ENCODE measurements around the gene CC2D1A.

CC2D1A gene

DNA sequence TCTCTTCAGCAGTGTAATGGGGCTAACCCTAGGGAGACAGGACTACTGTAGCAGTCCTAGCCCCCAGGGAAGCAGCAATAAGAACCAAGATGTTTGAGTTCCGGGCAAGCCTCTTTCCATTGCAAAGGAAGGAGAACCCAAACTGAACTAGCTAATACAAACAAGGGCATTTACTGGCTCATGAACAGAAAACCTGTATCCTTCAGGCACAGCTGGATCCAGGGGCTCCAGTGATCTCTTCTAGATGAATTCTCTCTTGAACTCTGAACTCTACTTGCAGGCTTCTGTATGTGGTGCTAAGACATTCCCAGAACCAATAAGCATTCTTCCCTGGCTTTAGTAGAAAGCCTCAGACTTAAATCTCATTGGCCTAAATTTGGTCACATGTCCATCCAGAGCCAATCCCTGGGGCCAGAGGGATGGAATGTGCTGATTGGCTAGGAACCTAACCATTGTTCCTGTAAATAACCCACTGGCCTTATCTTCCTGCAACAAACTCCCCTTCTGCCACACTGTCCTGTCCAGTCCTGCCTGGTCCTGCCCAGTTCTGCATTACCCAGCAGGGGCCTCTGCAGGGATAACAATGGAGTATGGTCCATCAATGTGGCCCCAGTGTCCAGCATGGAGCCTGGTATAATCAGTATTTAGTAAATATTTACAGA, 36.2 kb downstream of the CC2D1A start:
- DNase-seq: no peak

DNA sequence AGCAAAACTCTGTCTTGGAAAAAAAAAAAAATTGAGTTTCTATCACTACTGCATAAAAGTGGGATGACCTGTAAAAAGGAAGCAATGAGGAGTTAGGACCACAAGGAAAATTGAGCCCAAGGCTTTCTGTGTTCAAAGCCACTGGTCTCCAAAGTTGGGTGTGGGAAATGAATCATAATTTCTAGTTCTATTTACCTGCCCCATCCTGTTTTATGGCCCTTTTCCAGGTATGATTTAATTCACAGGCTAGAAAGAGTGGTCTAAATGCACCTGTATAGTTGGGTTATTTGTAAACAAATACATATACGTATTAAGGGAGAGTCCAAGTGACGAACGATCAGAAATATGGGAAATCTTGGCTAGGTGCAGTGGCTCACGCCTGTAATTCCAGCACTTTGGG, 40.4 kb downstream of the CC2D1A start:
- DNase-seq: no peak

DNA sequence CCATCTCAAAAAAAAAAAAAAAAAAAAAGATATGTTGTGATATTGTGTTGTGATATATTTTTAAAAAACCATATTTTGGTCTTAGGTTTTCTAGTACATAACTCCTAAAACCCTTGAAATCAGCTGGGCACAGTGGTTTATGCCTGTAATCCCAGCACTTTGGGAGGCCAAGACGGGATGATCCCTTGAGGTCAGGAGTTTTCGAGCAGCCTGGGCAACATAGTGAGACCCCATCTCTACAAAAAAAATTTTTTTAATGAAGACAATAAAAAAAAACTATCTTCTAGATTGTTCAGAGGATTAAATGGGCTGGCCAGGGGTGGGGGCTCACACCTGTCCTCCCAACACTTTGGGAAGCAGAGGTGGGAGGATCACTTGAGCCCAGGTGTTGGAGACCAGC, 45.0 kb downstream of the CC2D1A start:
- no peak for DNase-seq

DNA sequence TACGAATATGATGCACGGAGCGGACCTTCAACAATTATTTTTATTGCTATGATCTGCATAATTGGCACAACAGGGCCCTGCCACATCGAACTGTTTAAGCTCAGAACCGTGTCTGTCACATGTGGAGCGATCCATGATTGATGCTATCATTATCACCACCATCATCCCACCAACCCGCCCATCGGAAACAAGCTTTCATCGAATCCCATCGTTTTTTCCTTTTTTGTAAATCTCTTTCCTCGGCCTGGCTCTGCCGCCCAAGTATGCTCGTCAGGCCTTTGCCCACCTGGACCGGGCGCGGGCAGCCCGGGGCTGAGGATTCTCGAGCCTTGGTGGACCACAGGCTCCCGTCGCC, 45.8 kb downstream of the CC2D1A start:
- no peak for DNase-seq

DNA sequence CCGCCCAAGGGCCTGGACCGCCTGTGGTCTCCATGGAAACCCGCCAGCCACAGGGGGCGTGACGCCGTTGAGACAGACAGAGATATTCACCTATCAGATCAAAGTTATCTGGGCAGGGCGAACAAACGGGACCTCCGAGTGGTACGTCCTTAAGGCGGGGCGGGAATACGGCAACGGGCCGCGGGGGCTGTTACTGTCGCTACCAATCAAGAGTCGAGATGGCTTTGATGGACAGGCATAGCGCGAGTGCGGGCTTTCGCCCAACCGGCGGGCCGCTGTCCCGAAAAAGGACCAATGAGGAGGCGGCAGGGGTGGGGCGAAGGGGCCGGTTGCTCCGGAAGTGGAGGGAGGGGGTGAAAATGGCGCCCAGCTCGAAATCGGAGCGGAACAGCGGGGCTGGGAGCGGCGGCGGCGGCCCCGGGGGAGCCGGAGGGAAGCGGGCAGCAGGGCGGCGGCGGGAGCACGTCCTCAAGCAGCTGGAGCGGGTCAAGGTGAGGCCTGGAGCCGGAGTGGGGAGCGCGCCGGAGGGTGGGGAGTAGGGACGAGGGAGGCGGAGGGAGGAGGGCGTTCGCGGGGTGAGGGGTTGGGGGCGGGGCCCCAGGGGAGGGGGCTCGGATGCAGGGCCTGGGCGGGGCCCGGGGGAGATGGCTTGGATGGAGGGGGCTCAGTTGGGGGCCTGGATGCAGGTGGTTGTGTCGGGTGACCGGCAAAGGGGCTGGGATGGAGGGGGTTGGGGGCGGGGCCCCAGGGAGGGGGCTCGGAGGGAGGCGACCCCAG, 46.3 kb downstream of the CC2D1A start, which contains the start of gene DCAF15:
Gene DCAF15 (plus strand): TSS at position 356 of the 777 bp plus-strand sequence. CDS start 4 bp downstream, at position 360.
- peak; percentile 100 for DNase-seq

DNA sequence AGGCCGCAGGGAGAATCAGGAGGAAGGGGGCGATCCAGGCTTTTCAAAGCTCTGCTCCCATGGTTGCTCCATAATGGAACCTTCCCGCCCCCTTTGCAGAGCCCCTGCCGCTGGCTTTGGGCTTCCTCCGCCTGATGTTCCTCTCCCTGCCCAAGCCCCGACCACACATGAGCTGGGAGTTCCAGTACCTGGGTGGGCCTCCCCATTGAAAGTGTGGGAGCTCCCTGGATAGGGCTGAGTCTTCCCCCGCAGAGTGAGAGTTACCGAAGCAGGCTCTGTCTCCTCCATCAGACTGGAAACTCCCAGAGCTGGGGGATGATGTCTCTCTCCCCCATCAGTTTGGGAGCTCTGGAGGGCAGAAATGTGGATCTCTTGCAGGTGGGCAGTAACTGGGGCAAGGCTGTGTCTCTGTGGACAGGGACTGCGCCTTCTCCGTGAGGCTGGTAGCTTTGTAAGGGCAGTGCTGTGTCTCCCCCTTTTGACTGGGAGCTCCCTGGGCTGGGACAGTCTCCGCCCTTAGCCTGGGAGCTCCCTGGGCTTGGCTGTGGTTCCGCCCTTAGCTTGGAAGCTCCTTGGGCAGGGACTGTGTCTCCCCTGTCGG, 47.0 kb downstream of the CC2D1A start:
- peak; percentile 71 for DNase-seq

DNA sequence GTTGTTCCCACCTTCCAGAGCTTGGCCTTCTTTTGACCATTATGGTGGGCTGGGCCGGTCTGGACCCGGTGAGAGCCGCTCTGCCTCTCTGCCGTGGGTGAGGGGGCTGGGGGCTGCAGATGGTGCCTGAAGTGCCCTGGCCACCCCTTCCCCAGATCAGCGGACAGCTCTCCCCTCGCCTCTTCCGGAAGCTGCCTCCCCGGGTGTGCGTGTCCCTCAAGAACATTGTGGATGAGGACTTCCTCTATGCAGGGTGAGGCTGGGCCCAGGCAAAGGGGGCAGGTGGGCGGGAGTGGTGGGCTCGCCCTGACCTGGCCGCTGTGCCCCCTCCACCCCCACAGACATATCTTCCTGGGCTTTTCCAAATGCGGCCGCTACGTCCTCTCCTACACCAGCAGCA, 48.2 kb downstream of the CC2D1A start:
- no peak for DNase-seq

DNA sequence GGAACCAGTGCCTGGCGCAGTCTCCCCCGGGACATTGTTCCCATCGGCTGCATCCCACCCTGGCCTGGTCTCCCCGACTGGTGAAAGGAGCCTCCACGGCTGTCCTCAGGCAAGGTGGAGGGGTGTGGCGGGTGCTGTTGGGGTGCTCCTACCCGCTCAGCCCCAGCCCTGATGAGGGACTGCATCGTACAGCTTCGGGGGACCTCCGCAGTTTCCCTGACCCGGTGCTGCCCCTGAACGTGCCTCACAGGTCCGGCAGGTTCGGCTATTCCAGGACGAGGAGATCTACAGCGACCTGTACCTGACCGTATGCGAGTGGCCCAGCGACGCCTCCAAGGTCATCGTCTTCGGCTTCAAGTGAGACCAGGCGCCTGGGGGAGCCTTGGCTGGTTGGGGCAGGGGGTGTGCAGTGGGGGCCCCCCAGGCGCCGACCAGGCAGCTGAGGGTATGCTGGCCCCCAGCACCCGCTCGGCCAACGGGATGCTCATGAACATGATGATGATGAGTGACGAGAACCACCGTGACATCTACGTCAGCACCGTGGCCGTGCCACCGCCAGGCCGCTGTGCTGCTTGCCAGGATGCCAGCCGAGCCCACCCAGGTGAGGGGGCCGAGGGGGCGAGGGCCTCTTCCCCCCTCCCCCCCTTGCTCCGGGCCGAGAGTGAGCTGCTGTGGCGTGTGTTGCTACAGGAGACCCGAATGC, 49.8 kb downstream of the CC2D1A start:
- DNase-seq: no peak

DNA sequence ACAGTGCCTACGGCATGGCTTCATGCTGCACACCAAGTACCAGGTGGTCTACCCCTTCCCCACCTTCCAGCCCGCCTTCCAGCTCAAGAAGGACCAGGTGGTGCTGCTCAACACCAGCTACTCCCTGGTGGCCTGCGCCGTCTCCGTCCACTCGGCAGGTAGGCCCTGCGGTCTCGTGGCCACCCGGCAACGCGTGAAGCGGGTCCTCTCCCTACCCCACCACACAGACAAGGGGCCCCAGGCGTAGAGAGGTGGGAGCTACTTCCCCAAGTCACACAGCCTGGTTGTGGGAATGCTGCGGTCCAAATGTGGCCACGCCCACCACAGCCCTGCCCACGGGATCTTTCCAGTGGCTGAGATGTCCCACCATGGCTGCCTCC, 50.4 kb downstream of the CC2D1A start:
- no peak for DNase-seq

DNA sequence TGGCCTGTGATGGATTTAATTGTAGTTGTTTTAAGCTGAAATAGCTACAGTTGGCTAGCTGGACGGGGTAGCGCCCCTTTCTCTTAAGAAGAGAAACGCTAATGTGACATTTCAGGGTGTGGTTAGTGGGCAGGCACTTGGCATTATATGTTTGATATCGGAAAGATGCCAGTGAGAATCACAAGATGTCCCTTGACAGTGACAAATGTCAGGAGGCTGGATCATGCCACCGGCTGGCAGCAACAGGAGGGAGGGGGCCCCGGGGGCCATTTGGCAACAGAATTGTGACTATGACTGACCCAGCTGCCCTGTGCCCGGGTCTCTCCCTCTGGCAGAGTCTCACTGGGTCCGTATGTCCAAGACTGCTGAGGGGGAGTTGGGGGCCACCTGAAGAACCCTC, 51.0 kb downstream of the CC2D1A start:
- no peak for DNase-seq

DNA sequence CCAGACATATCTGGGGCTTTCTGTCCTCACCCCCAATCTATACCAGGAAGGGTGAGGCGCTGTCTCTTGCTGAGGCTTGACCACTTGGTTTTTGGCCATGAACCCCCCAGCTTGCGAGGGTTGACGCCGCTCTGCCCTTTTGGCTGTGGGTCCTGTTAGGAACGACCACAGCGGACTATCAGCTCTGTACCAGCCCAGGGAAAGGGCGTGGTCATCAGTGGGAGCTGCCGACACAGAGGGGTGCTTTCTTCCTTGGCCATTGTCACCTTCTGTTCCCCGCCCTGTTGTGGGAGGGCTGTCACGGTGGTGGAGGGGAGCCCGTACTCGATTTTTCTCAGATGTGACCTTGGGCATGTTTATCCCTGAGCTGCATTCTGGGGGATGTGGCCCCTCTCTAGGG, 52.0 kb downstream of the CC2D1A start:
- no peak for DNase-seq

DNA sequence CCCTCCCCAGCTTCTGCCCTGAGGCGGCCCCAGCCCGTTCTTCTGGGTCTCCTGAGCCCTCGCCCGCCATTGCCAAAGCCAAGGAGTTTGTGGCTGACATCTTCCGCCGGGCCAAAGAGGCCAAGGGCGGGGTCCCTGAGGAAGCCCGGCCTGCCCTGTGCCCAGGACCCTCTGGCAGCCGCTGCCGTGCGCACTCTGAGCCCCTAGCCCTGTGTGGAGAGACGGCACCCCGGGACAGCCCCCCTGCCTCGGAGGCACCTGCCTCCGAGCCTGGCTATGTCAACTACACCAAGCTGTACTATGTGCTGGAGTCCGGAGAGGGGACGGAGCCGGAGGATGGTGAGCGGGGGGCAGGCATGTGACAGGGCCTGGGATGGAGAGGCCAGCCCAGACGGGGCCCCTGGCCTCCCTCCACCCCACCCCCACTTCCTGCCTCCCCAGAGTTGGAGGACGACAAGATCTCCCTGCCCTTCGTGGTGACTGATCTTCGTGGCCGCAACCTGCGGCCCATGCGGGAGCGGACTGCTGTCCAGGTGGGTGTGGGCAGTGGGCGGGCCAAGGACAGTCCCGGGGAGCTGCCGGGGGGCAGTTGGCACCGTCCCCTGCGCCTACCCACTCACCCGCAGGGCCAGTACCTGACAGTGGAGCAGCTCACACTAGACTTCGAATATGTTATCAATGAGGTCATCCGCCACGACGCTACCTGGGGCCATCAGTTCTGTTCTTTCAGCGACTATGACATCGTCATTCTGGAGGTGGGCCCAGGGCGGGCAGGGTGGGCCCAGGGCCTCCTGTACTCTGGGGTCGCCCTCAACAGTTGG, 53.4 kb downstream of the CC2D1A start:
- DNase-seq: no peak

DNA sequence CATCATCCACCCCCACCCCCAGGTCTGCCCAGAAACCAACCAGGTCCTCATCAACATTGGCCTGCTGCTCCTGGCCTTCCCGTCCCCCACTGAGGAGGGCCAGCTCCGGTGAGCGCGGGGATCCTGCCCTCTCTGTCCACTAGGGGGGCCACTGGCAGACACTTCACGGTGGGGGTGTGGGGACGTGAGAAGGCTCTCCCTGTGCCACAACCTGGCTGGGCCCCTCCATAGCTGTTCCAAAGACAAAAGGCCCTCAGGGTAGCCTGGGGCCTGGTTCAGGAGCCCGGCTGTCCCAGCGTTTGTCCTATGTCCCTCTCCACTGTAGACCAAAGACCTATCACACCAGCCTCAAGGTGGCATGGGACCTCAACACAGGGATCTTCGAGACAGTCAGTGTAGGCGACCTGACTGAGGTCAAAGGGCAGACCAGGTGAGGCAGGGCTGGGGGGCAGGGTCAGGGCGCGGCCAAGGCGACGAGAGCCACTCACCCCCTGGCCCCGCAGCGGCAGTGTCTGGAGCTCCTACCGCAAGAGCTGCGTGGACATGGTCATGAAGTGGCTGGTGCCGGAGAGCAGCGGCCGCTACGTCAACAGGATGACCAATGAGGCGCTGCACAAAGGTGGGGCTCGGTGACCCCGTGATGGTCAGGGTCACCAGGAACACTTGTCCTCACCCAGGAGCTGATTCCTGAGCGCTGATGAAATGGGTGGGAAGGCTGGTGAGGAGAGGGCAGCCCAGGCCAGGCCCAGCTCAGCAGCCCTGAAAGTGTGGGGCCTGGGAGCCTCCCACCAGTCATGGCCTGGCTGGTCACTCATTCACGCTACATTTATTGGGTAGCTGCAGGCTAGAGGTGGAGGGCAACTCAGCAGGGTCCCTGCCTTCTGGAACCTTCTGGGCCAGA, 54.2 kb downstream of the CC2D1A start:
- no peak for DNase-seq

DNA sequence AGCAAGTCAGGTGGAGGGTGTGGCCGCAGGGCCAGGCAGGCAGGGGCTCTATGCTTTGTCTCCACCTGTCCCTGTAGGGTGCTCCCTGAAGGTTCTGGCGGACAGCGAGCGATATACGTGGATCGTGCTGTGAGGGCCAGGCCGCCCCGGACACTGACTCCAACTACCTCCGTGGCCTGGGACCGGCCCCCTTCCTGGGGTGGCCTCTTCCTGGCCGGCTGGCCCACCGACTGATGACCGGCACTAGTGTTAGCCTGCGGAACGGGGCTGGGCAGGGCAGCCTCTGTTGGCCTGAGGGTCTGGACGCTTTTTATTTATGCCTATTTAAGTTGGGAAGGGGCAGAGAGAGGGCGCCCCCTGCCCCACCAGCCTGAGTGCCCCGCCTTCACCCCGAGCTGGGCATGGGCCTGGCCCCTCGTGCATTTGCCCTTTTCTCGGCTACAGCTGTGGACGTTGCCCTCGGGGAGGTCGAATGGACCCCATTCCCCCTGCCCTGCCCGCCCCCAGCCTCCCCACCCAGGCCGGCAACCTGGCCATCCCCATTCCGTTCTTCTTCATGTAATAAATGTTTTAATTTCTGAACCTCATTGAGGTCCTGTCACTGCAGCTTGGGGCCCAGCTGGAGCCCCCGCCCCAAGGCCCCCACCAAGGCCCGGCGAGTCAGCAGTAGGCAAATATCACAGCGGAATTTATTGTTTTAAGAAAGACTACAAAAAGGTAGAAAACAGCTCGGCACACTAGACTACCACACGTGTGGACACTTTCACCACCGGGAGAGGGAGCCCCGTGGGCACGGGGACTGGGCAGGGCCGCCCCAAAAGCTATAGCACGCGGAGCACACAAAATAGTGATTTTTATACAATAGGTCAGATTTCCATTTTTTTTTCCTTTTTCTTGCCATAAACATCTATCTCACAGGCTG, 55.1 kb downstream of the CC2D1A start:
- no peak for DNase-seq

DNA sequence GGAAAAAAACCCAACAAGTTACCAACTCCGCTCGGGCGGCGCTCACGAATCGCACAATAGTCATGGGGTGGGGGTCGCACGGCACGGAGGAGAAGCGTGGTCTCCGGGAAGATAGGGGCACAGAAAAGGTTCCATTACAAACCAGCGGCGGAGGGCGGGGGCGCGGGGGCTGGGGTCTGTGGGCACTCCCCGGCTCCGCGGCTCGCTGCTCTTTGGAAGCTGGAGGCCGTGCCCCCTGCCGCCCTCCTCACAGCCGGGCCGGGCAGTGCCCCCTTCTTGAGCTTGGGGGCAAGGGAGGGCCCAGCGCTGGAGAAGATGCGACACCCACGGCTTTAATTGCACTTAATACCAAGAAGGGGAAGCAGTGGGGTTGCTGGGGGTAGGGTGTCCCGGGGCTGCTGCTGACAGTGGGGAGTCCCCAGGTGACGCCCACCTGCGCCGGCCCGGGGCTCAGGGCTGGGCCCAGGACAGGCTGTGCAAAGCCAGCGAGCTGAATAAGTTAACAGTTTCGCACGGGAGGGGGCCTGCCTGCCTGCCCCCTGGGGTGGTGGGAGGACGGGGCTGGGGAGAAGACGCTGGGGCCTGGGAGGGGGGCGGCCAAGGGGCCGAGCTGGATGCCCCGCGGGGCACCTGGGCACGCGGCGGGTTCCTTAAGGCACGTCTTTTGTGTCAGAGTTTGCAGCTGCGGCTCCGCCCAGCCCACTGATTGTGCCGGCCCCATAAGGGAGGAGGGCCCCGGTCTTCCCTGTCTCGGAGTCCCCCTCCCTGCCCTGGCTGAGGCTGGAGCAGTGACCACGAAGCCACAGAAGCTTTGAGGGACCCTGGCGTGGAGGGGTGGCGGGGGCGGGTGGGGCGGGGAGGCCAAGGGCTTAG, 56.1 kb downstream of the CC2D1A start:
- DNase-seq: peak; percentile 18

DNA sequence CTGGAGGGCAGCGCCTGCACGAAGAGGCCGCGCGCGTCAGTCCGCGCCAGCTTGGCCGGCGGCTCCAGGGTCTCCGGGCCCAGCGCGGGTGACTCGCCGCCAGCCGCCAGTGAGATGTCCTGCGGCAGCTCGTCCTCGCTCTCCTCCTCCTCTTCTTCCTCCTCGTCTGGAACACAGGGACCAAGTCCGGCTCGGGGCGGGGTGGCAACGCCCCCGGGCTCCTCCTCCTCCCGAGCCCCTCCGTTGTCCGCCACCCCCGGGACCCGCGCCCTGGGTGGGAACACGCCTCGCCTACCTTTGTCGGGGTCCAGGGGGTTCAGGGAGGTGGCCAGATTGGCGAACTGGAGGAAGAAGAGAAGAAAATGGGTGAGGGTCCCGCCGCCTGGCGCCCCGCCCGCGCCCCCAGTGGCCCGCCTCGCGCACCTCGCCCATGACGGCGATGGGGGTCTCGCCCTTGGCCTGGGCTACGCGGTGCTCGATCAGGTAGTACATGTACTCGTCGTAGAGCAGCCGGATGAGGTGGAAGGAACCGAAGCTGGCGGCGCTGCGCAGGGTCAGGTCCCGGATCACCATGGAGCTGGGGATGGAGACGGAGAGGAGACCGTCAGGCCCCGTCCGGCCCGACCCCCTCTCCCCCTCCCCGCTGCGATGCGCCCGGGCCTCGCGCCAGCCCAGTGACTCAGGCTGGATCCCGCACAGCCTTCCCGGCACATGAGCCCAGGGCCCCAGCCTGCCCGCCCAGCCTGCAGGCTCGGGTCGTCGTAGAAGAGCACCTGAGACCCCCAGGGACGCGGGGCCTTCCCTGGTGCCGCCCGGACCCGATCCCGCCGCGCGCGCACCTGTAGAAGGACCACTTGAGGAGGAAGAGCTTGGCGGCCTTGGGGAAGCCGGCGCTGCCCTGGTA, 57.0 kb downstream of the CC2D1A start:
- DNase-seq: peak; percentile 25

DNA sequence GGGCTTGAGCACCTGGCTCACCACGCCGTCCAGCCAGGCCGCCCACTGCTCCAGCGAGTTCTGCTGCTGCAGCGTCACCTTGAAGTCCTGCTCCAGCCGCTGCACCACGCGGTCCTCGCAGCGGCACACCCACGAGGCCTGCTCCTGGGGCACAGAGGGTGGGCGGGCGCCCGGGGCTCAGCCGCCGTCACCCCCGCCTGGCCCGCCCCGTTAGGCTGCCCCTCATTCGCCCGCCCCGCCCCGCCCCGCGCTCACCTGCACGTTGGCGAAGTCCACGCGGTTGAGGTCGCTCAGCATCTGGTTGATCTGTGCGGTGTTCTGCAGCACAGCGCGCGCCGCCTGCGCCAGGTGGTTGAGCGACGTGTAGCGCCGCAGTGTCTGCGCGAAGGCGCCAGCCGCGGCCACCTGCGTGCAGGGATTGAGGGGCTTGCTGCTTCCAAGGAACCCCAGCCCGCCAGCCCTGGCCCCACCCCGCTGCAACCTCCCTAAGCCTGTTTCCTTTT, 57.7 kb downstream of the CC2D1A start:
- no peak for DNase-seq

DNA sequence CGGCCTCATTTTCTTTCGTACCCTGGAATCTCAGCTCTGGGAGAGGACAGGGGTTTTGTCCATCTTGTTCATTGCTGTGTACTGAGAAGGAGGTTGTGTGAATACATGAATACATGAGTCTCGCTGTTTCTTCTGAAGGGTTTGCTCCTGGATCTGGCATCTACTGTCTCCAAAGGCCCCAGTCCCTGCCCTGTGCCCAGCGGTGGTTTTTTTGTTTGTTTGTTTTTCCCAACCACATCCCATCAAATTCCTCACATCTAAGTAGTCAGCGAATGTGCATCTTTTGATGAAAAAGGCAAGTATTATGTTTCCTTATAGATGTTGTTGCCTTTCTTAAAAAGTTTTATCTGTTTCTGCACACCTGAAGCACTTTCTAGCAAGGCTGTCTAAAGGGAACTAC, 58.8 kb downstream of the CC2D1A start:
- DNase-seq: peak; percentile 77
